ENCODE results near the gene PHLPP1. TPM values are rescaled to one million over a fixed set of nuclear protein-coding genes. Genes with fewer than 3 reads are reported as not detected.

PHLPP1 gene
- total and polyA plus RNA-seq, 8 donors = 2.1 to 77.0 (median 12.5) TPM

DNA sequence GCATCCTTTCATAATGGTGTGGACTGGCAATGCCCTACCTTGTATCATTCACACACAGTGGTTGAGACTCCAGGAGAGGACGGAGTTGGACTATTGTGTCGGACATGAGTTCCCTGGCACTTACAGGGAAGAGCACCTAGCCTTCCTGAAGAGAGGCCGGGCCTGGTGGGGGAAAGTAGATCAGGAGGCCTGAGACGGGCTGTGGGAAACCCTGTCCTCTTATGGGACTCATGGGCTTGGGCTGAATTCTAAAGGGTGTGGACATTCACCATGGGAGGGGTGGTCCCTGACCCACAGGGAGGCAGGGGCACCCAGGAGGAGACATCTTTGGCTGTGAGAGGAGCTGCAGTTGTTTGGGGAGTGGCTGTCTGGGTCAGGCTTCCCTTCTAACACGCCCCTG, 286.5 kb downstream of the PHLPP1 start:
- H3K36me3 ChIP-seq = no peaks in the 10 kb centered on the region
- WGBS, 5 donors = 94 to 98% (median 95%) methylated on average over 5 of the region's 5 CpGs
- H3K4me3 ChIP-seq = no peak overlapping the region
- no peak overlapping the region for H3K27ac ChIP-seq
- H3K4me1 ChIP-seq = no peaks in the 10 kb centered on the region
- intact Hi-C loops (cut with DNase I; ENCODE audit: low total_unique reads) = no loop called here
- DNase-seq = no peak
- no peaks in the 10 kb centered on the region for H3K9me3 ChIP-seq
- no peak for TF ChIP-seq POLR2A (IDR thresholded peaks at IDR 0.05)
- TF ChIP-seq POLR2AphosphoS5 (IDR thresholded peaks at IDR 0.05) = no peak
- H3K27me3 ChIP-seq = no peaks in the 10 kb centered on the region

DNA sequence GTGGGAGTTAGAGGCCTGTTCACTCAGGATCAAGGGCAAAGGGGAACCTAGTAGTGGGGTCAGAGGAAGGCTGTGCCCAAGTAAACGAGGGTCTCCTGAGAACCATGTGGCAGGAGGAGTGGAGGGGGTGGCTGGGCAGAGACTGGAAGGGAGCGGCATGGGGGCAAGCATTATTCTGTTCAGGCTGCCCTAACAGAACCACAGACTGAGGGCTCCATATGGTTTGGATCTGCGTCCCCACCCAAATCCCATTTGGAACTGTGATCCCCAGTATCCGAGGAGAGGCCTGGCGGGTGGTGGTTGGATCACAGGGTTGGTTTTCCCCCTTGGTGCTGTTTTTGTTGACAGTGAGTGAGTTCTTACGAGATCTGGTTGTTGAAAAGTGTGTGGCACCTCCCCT, 287.0 kb downstream of the PHLPP1 start:
- H3K27me3 ChIP-seq = no peaks in the 10 kb centered on the region
- no peaks in the 10 kb centered on the region for H3K9me3 ChIP-seq
- no peak for DNase-seq
- WGBS, 5 donors = 87 to 97% (median 92%) methylated on average over 5 to 6 of the region's 6 CpGs
- H3K36me3 ChIP-seq = no peaks in the 10 kb centered on the region
- H3K27ac ChIP-seq = no peak overlapping the region
- intact Hi-C loops (cut with DNase I; ENCODE audit: low total_unique reads) = no loop called here
- no peak overlapping the region for H3K4me3 ChIP-seq
- TF ChIP-seq EP300 (IDR thresholded peaks at IDR 0.05) = no peak
- no peaks in the 10 kb centered on the region for H3K4me1 ChIP-seq

DNA sequence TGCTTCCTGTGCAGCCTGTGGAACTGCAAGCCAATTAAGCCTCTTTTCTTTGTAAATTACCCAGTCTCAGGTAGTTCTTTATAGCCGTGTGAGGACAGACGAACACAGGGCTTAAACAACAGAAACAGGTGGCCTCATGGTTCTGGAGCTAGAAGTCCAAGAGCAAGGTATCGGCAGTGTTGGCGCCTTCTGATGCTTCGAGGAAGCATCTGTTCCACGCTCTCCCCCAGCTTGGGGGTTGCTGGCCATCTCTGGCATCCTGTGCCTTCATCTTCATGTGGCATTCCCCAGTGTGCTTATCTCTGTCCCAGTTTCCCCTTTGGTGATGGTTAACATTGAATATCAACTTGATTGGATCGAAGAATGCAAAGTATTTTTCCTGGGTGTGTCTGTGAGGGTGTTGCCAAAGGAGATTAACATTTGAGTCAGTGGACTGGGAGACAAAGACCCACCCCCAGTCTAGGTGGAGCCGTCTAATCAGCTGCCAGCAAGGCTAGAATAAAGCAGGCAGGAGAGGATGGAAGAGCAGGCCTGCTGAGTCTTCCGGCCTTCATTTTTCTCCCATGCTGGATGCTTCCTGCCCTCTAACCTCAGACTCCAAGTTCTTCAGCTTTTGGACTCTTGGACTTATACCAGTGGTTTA, 287.6 kb downstream of the PHLPP1 start:
- intact Hi-C loops (cut with DNase I; ENCODE audit: low total_unique reads) = no loop called here
- Histone ChIP-seq H3K4me1 (no peaks in the 10 kb centered on the region), H3K27me3 (no peaks in the 10 kb centered on the region), H3K27ac (no peak overlapping the region), H3K4me3 (no peak overlapping the region), H3K36me3 (no peaks in the 10 kb centered on the region), H3K9me3 (no peaks in the 10 kb centered on the region)
- DNase-seq = no peak
- TF ChIP-seq POLR2AphosphoS5 (IDR thresholded peaks at IDR 0.05) (no peak), POLR2A (IDR thresholded peaks at IDR 0.05) (no peak), EP300 (IDR thresholded peaks at IDR 0.05) (no peak)
- TF ChIP-seq, protein P1, sequence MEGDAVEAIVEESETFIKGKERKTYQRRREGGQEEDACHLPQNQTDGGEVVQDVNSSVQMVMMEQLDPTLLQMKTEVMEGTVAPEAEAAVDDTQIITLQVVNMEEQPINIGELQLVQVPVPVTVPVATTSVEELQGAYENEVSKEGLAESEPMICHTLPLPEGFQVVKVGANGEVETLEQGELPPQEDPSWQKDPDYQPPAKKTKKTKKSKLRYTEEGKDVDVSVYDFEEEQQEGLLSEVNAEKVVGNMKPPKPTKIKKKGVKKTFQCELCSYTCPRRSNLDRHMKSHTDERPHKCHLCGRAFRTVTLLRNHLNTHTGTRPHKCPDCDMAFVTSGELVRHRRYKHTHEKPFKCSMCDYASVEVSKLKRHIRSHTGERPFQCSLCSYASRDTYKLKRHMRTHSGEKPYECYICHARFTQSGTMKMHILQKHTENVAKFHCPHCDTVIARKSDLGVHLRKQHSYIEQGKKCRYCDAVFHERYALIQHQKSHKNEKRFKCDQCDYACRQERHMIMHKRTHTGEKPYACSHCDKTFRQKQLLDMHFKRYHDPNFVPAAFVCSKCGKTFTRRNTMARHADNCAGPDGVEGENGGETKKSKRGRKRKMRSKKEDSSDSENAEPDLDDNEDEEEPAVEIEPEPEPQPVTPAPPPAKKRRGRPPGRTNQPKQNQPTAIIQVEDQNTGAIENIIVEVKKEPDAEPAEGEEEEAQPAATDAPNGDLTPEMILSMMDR (IDR thresholded peaks at IDR 0.05) = no peak
- WGBS, 5 donors = 73 to 81% (median 80%) methylated on average over 9 of the region's 9 CpGs

DNA sequence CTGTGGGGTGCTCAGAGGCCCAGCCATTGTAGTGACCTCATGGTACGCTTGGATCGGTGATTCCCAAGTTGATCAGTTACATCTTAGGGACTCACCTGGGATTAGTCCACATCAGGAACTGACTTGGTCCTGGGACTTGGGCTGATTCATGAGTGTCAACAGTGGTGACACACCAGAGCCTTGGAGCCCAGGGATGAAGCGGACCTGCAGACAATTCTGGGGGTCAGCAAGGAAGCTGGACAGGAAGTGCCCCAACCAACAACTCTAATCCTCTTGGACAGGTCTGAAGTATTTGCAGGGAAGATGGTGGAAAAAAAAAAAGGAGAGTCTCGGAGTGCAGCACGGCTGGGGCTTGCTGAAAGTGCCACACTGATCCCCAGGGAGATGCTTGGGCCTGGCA, 288.6 kb downstream of the PHLPP1 start:
- intact Hi-C loops (cut with DNase I; ENCODE audit: low total_unique reads) = no loop called here
- 94 to 97% (median 96%) methylated on average over 3 to 5 of the region's 5 CpGs for WGBS, 5 donors

DNA sequence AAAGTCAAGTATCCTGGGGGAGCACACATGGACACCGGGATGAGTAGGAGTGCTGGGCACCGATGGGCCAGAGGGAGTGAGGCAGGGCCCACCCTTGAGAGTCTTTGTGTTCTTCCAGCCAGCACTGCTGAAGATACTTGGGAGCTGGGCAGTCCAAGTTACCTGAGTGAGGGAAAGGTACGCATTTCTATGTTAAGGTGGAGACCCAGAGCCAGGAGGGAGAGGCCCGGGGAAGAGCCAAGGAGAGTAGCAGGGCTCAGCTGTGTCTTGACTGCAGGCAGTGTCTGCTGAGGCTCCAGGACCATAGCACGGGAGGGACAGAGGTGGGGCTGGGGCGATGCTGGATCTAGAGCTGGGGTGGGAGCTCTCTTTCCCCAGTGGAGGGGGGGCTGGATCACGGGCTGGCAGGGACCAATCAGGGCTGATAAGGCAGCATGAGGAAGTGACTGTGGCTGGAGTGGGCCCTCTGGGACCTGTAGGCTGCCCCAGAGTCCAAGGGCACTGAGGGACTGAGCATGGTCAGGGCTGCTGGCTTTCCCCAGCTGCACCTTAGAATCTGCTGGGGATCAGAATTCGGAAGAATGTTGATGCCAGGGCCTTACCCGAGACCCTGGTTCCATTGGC, 289.2 kb downstream of the PHLPP1 start:
- intact Hi-C loops (cut with DNase I; ENCODE audit: low total_unique reads) = no loop called here
- peaks cover 0 to 5% (median 0%) of the 10 kb centered on the region in 4 donors for H3K4me1 ChIP-seq
- H3K9me3 ChIP-seq = no peaks in the 10 kb centered on the region
- WGBS, 5 donors = 71 to 92% (median 87%) methylated on average over 9 of the region's 9 CpGs
- DNase-seq = no peak
- H3K27me3 ChIP-seq = no peaks in the 10 kb centered on the region
- H3K4me3 ChIP-seq = no peak overlapping the region
- no peaks in the 10 kb centered on the region for H3K36me3 ChIP-seq
- no peak overlapping the region for H3K27ac ChIP-seq
- TF ChIP-seq, protein P1 (IDR thresholded peaks at IDR 0.05) = no peak
- TF ChIP-seq POLR2AphosphoS5 (IDR thresholded peaks at IDR 0.05) = no peak
- TF ChIP-seq EP300 (IDR thresholded peaks at IDR 0.05) = no peak
- no peak for TF ChIP-seq POLR2A (IDR thresholded peaks at IDR 0.05)

More for the DNA sequence above, 288.6 kb downstream of the PHLPP1 start:
- Histone ChIP-seq H3K9me3 (no peaks in the 10 kb centered on the region), H3K4me3 (no peak overlapping the region), H3K27ac (no peak overlapping the region), H3K36me3 (no peaks in the 10 kb centered on the region), H3K27me3 (no peaks in the 10 kb centered on the region), H3K4me1 (peaks cover 0 to 5% (median 0%) of the 10 kb centered on the region in 4 donors)
- no peak for DNase-seq
- no peak for TF ChIP-seq POLR2A (IDR thresholded peaks at IDR 0.05)
- no peak for TF ChIP-seq POLR2AphosphoS5 (IDR thresholded peaks at IDR 0.05)
- TF ChIP-seq, protein P1 (IDR thresholded peaks at IDR 0.05) = no peak
- TF ChIP-seq EP300 (IDR thresholded peaks at IDR 0.05) = no peak

All from stomach (tissue), 9 donors.